GM12878 (cell line): ENCODE results near the gene MAPKBP1. TPM values are rescaled to one million over a fixed set of nuclear protein-coding genes. Genes with fewer than 3 reads are reported as not detected.

Source experiments
- CBFB ChIP-seq: IDR thresholded peaks from 2 replicates; pipeline ENCODE4 v1.6.1; 2016; ENCODE audit warnings: antibody characterized with exemption, low read depth
- CBX5 ChIP-seq: sonication (generic); IDR thresholded peaks from 2 replicates; pipeline ENCODE4 v1.6.1; 2016; ENCODE audit warnings: low read depth, moderate library complexity, mild to moderate bottlenecking, inconsistent platforms
- CEBPB ChIP-seq, 2 experiments: fragments of 150-350 bp in 1 of 2; IDR thresholded peaks; 2 replicates each; pipeline ENCODE4 v1.6.1; 2012 to 2014; ENCODE audit warnings: low read depth in 2 of 2, low read length in 2 of 2, borderline replicate concordance in 1 of 2, inconsistent platforms in 1 of 2
- EED ChIP-seq: sonication (generic); IDR thresholded peaks from 2 replicates; pipeline ENCODE4 v1.6.1; 2016; ENCODE audit warnings: antibody characterized with exemption, low read depth
- ETV6 ChIP-seq, 2 experiments: fragments of 450-650 bp in 1 of 2; IDR thresholded peaks in 1 of 2; conservative IDR thresholded peaks in 1 of 2; 2 replicates each; pipeline ENCODE4 v1.6.1; 2014; ENCODE audit warnings: antibody characterized with exemption in 1 of 2, borderline replicate concordance in 1 of 2, low read depth in 1 of 2, mild to moderate bottlenecking in 1 of 2, moderate library complexity in 1 of 2
- HCFC1 ChIP-seq: fragments of 150-350 bp; IDR thresholded peaks from 2 replicates; pipeline ENCODE4 v1.6.1; 2014; ENCODE audit warnings: low read length
- IKZF1 ChIP-seq: fragments of 450-650 bp; conservative IDR thresholded peaks from 2 replicates; pipeline ENCODE4 v1.6.1; 2017; ENCODE audit warnings: antibody characterized with exemption, mild to moderate bottlenecking
- MXI1 ChIP-seq: fragments of 150-350 bp; IDR thresholded peaks from 2 replicates; pipeline ENCODE4 v1.6.1; 2011; ENCODE audit warnings: low read depth, mild to moderate bottlenecking, inconsistent platforms, low read length, improper control_type of control experiment
- NBN ChIP-seq: fragments of 450-650 bp; IDR thresholded peaks from 2 replicates; pipeline ENCODE4 v1.6.1; 2016
- NR2C1 ChIP-seq: fragments of 450-650 bp; IDR thresholded peaks from 2 replicates; pipeline ENCODE4 v1.6.1; 2017; ENCODE audit warnings: antibody characterized with exemption, mild to moderate bottlenecking, moderate library complexity
- NR2F1 ChIP-seq: fragments of 450-650 bp; conservative IDR thresholded peaks from 2 replicates; pipeline ENCODE4 v1.6.1; 2017; ENCODE audit warnings: mild to moderate bottlenecking
- PAX5 ChIP-seq: IDR thresholded peaks from 2 replicates; pipeline ENCODE4 v1.6.1; 2011; ENCODE audit warnings: low read depth, low read length, borderline replicate concordance
- POLR2A ChIP-seq: IDR thresholded peaks from 2 replicates; pipeline ENCODE4 v1.6.1; 2011; ENCODE audit warnings: low read depth, mild to moderate bottlenecking, low read length
- RELA ChIP-seq: fragments of 450-650 bp; IDR thresholded peaks from 2 replicates; pipeline ENCODE4 v1.8.0; 2014; ENCODE audit warnings: borderline replicate concordance; ENCODE audit not compliant: partially characterized antibody
- SIX5 ChIP-seq: IDR thresholded peaks from 2 replicates; pipeline ENCODE4 v1.6.1; 2011; ENCODE audit warnings: mild to moderate bottlenecking, low read depth, low read length, moderate library complexity; ENCODE audit not compliant: severe bottlenecking
- SREBF2 ChIP-seq: IDR thresholded peaks from 2 replicates; pipeline ENCODE4 v1.6.1; 2012; ENCODE audit warnings: mild to moderate bottlenecking, low read length
- SRF ChIP-seq, 2 experiments: IDR thresholded peaks; 2 replicates each; pipeline ENCODE4 v1.6.1; 2011; ENCODE audit warnings: low read depth in 2 of 2, low read length in 2 of 2, mild to moderate bottlenecking in 1 of 2, moderate library complexity in 1 of 2
- TAF1 ChIP-seq: IDR thresholded peaks from 2 replicates; pipeline ENCODE4 v1.6.1; 2011; ENCODE audit warnings: mild to moderate bottlenecking, low read depth, low read length, borderline replicate concordance
- TARDBP ChIP-seq: IDR thresholded peaks from 2 replicates; pipeline ENCODE4 v1.6.1; 2016; ENCODE audit warnings: borderline replicate concordance
- WRNIP1 ChIP-seq: IDR thresholded peaks from 2 replicates; pipeline ENCODE4 v1.6.1; 2011; ENCODE audit warnings: low read depth, low read length, improper control_type of control experiment, borderline replicate concordance
- ZNF207 ChIP-seq: fragments of 450-650 bp; IDR thresholded peaks from 2 replicates; pipeline ENCODE4 v1.6.1; 2014; ENCODE audit warnings: antibody characterized with exemption, mild to moderate bottlenecking, borderline replicate concordance
- ZSCAN29 ChIP-seq: fragments of 450-650 bp; IDR thresholded peaks from 2 replicates; pipeline ENCODE4 v1.6.1; 2017; ENCODE audit warnings: mild to moderate bottlenecking, moderate library complexity
- polyA plus RNA-seq, 11 experiments: library from polyadenylated mRNA; depleted of rRNA in 4 of 11; unstranded in 6 of 11; stranded (reverse) in 5 of 11; fragments of >200 nt; fragmentation: Nextera tagmentation in 4 of 11; fragmentation: Illumina TruSeq in 1 of 11; extraction: Ambion mirVana in 4 of 11; extraction: Trizol in 1 of 11; gene quantifications; 1 replicate in 1 of 11; 2 replicates in 10 of 11; pipeline versions ENCODE4 v1.2.1 to v1.2.3, GENCODE V29; 2011 to 2016; ENCODE audit warnings: inconsistent platforms in 2 of 11, missing spikeins in 2 of 11, low read depth in 1 of 11
- total RNA-seq, 4 experiments: library from RNA; depleted of rRNA in 3 of 4; stranded (reverse); fragments of >200 nt in 3 of 4; fragmentation: Illumina TruSeq in 1 of 4; extraction: Trizol in 1 of 4; gene quantifications; 2 replicates each; pipeline versions ENCODE4 v1.2.1 to v1.2.3, GENCODE V29; 2013 to 2021
- TF ChIP-seq, protein P1 (sequence below): IDR thresholded peaks from 2 replicates; pipeline ENCODE4 v1.6.1; 2011; ENCODE audit warnings: low read depth, low read length, improper control_type of control experiment, borderline replicate concordance
- TF ChIP-seq, protein P2 (sequence below): fragments of 450-650 bp; IDR thresholded peaks from 2 replicates; pipeline ENCODE4 v1.6.1; 2017; ENCODE audit warnings: mild to moderate bottlenecking, moderate library complexity
- TF ChIP-seq, protein P3 (sequence below): fragments of 450-650 bp; IDR thresholded peaks from 2 replicates; pipeline ENCODE4 v1.6.1; 2016; ENCODE audit warnings: mild to moderate bottlenecking

Gene MAPKBP1
- total and polyA plus RNA-seq, 10 of the 15 experiments (the other 5 are each of a cell fraction or from before 2014, with no cell fraction given) = 0.44 to 19.0 (median 7.3) TPM

DNA sequence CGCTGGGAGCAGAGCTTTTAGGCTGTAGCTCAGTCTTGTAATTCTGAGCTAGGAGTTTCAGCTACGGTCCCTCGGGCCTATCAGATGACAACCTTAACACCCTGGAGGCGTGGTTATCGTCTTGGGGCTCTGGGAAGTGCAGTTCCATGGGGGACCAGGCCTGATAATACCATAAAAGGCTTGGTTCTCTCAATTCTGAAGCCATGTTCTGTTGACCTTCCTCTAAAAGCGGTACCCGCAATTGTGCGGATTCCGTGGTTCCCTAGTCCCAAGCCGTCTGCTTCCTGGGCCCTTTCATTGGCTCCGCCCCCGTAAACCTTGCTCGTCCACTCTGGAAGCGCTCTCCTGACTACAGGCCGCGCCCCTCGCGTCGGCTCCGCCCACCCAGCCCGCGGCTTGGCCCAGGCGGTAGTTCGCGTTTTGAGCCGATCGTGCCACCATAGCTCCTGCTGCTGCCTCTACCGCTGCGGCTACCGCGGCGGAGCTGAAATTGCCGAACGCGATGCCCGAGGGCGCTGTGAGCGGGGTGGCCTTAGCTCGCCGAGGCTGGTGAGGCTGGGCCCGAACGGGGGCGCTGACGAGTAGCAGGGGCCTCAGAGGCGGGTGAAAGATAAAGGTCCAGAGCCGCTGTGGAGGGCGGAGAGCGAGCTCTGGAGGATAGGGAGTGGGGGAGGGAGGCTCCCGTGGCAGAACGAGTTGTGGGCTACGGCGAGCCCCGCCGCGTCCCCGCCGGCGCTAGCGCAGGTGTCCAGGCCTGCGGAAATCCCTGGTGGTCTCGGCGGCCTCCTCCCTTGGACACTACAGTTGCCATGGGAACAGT lies at the start of gene MAPKBP1 (continued):
- peak; percentile 80 for TF ChIP-seq IKZF1
- TF ChIP-seq POLR2A = peak; percentile 87
- TF ChIP-seq TARDBP = peak; percentile 35; the same call in 1 of the 2 replicates
- no peak for TF ChIP-seq WRNIP1
- no peak; the same call in 1 of the 2 replicates for TF ChIP-seq CBX5
- TF ChIP-seq RELA = no peak
- peak; percentile 64; the same call in 1 of the 2 replicates for TF ChIP-seq TAF1
- TF ChIP-seq ZNF207 = peak; percentile 78; the same call in 1 of the 2 replicates
- no peak for TF ChIP-seq NR2C1
- TF ChIP-seq SREBF2 = no peak
- peak; percentile 17; the same call in 1 of the 2 replicates for TF ChIP-seq EED
- TF ChIP-seq HCFC1 = peak; percentile 17; the same call in 1 of the 2 replicates
- peak; percentile 60; the same call in 1 of the 2 replicates for TF ChIP-seq PAX5
- TF ChIP-seq, protein P1, sequence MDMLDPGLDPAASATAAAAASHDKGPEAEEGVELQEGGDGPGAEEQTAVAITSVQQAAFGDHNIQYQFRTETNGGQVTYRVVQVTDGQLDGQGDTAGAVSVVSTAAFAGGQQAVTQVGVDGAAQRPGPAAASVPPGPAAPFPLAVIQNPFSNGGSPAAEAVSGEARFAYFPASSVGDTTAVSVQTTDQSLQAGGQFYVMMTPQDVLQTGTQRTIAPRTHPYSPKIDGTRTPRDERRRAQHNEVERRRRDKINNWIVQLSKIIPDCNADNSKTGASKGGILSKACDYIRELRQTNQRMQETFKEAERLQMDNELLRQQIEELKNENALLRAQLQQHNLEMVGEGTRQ = no peak
- peak; percentile 72 to 95 for TF ChIP-seq SRF (IDR thresholded peaks at IDR 0.05; ENCODE audit: low read depth in 2 of 2, low read length in 2 of 2)
- peak; percentile 22 for TF ChIP-seq SIX5
- TF ChIP-seq MXI1 = peak; percentile 70; the same call in 1 of the 2 replicates
- TF ChIP-seq ZSCAN29 = 0 out of 2 replicates have a peak, but pooled peaks have one; percentile 12
- peak; percentile 59; the same call in 1 of the 2 replicates for TF ChIP-seq NR2F1
- 0 out of 4 replicates have a peak, but pooled peaks of 1 of the 2 experiments have one; percentile 2 for TF ChIP-seq CEBPB (IDR thresholded peaks at IDR 0.05; ENCODE audit: borderline replicate concordance in 1 of 2, low read depth in 2 of 2, low read length in 2 of 2)
- TF ChIP-seq NBN = peak; percentile 92; the same call in 1 of the 2 replicates
- TF ChIP-seq ETV6 (conservative IDR thresholded peaks at IDR 0.05 in 1 of 2, IDR thresholded peaks at IDR 0.05 in 1 of 2; ENCODE audit: borderline replicate concordance in 1 of 2, low read depth in 1 of 2) = no peak
- TF ChIP-seq, protein P2, sequence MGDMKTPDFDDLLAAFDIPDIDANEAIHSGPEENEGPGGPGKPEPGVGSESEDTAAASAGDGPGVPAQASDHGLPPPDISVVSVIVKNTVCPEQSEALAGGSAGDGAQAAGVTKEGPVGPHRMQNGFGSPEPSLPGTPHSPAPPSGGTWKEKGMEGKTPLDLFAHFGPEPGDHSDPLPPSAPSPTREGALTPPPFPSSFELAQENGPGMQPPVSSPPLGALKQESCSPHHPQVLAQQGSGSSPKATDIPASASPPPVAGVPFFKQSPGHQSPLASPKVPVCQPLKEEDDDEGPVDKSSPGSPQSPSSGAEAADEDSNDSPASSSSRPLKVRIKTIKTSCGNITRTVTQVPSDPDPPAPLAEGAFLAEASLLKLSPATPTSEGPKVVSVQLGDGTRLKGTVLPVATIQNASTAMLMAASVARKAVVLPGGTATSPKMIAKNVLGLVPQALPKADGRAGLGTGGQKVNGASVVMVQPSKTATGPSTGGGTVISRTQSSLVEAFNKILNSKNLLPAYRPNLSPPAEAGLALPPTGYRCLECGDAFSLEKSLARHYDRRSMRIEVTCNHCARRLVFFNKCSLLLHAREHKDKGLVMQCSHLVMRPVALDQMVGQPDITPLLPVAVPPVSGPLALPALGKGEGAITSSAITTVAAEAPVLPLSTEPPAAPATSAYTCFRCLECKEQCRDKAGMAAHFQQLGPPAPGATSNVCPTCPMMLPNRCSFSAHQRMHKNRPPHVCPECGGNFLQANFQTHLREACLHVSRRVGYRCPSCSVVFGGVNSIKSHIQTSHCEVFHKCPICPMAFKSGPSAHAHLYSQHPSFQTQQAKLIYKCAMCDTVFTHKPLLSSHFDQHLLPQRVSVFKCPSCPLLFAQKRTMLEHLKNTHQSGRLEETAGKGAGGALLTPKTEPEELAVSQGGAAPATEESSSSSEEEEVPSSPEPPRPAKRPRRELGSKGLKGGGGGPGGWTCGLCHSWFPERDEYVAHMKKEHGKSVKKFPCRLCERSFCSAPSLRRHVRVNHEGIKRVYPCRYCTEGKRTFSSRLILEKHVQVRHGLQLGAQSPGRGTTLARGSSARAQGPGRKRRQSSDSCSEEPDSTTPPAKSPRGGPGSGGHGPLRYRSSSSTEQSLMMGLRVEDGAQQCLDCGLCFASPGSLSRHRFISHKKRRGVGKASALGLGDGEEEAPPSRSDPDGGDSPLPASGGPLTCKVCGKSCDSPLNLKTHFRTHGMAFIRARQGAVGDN = peak; percentile 91
- TF ChIP-seq, protein P3, sequence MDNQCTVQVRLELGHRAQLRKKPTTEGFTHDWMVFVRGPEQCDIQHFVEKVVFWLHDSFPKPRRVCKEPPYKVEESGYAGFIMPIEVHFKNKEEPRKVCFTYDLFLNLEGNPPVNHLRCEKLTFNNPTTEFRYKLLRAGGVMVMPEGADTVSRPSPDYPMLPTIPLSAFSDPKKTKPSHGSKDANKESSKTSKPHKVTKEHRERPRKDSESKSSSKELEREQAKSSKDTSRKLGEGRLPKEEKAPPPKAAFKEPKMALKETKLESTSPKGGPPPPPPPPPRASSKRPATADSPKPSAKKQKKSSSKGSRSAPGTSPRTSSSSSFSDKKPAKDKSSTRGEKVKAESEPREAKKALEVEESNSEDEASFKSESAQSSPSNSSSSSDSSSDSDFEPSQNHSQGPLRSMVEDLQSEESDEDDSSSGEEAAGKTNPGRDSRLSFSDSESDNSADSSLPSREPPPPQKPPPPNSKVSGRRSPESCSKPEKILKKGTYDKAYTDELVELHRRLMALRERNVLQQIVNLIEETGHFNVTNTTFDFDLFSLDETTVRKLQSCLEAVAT = 0 out of 2 replicates have a peak, but pooled peaks have one; percentile 56
- peak; percentile 71; the same call in 1 of the 2 replicates for TF ChIP-seq CBFB
